Neuronal stem cell (in vitro differentiated cells): ENCODE measurements around the gene MACROD1.

Experiments used
- DNase-seq: peaks from one replicate; pipeline ENCODE4 v3.0.0-alpha.2; 2013; ENCODE audit warnings: low spot score
- H2AFZ ChIP-seq: one replicate; pipeline ENCODE4 v1.6.1; 2013; ENCODE audit warnings: mild to moderate bottlenecking, low read length, inconsistent platforms
- H2AK5ac ChIP-seq: 2 replicates; pipeline ENCODE4 v1.6.1; 2013; ENCODE audit warnings: low read depth, mild to moderate bottlenecking, inconsistent platforms, low read length, moderate library complexity, mixed read lengths
- H2BK120ac ChIP-seq: 2 replicates; pipeline ENCODE4 v1.6.1; 2013; ENCODE audit warnings: low read depth, mild to moderate bottlenecking, inconsistent platforms, low read length, moderate library complexity, mixed read lengths
- H2BK12ac ChIP-seq: one replicate; pipeline ENCODE4 v1.6.1; 2013; ENCODE audit warnings: low read length, inconsistent platforms
- H2BK15ac ChIP-seq: 2 replicates; pipeline ENCODE4 v1.6.1; 2013; ENCODE audit warnings: mild to moderate bottlenecking, low read length, inconsistent platforms, mixed read lengths
- H2BK5ac ChIP-seq: one replicate; pipeline ENCODE4 v1.6.1; 2013; ENCODE audit warnings: inconsistent platforms, mild to moderate bottlenecking, low read length, moderate library complexity
- H3K14ac ChIP-seq: one replicate; pipeline ENCODE4 v1.6.1; 2013; ENCODE audit warnings: low read length, inconsistent platforms
- H3K18ac ChIP-seq: 2 replicates; pipeline ENCODE4 v1.6.1; 2013; ENCODE audit warnings: low read length, inconsistent platforms
- H3K23ac ChIP-seq: 2 replicates; pipeline ENCODE4 v1.6.1; 2013; ENCODE audit warnings: low read depth, mild to moderate bottlenecking, mixed read lengths, low read length, inconsistent platforms; ENCODE audit not compliant: poor library complexity
- H3K27ac ChIP-seq: replicated peaks from 3 replicates; pipeline ENCODE4 v1.5.1; 2013; ENCODE audit warnings: low read length, inconsistent platforms
- H3K27me3 ChIP-seq, 3 experiments: 2 replicates each; pipeline ENCODE4 v1.6.1; 2013; ENCODE audit warnings: low read length in 3 of 3, mild to moderate bottlenecking in 2 of 3, inconsistent platforms in 1 of 3, low read depth in 1 of 3, mixed read lengths in 1 of 3, moderate library complexity in 1 of 3; ENCODE audit not compliant: control insufficient read depth in 3 of 3, insufficient read depth in 3 of 3
- H3K36me3 ChIP-seq, 2 donors: replicated peaks in 1 of 2; 2 replicates each; pipeline ENCODE4 v1.6.1; 2013; ENCODE audit warnings: low read length in 2 of 2; ENCODE audit not compliant: control insufficient read depth in 2 of 2, insufficient read depth in 2 of 2
- H3K4ac ChIP-seq: 2 replicates; pipeline ENCODE4 v1.6.1; 2013; ENCODE audit warnings: inconsistent platforms, mild to moderate bottlenecking, low read length, moderate library complexity
- H3K4me1 ChIP-seq, 2 donors: 1 replicate in 1 of 2; 2 replicates in 1 of 2; pipeline ENCODE4 v1.6.1; 2013; ENCODE audit warnings: low read length in 2 of 2, low read depth in 1 of 2; ENCODE audit not compliant: control insufficient read depth in 2 of 2, insufficient read depth in 1 of 2
- H3K4me2 ChIP-seq: one replicate; pipeline ENCODE4 v1.6.1; 2013; ENCODE audit warnings: mild to moderate bottlenecking, low read length, inconsistent platforms; ENCODE audit not compliant: insufficient read depth, poor library complexity, severe bottlenecking
- H3K4me3 ChIP-seq, 2 donors: 2 replicates each; pipeline ENCODE4 v1.5.1; 2013; ENCODE audit warnings: low read length in 2 of 2, mild to moderate bottlenecking in 2 of 2, inconsistent platforms in 1 of 2, moderate library complexity in 1 of 2
- H3K79me1 ChIP-seq: one replicate; pipeline ENCODE4 v1.6.1; 2013; ENCODE audit warnings: low read depth, mild to moderate bottlenecking, inconsistent platforms, low read length, moderate library complexity
- H3K9ac ChIP-seq: one replicate; pipeline ENCODE4 v1.6.1; 2013; ENCODE audit warnings: mild to moderate bottlenecking, low read depth, low read length, inconsistent platforms; ENCODE audit not compliant: poor library complexity
- H3K9me3 ChIP-seq, 2 donors: replicated peaks in 1 of 2; 2 replicates each; pipeline versions ENCODE3 to v1.6.1; 2013; ENCODE audit warnings: low read length in 2 of 2, mild to moderate bottlenecking in 2 of 2, inconsistent platforms in 1 of 2, low read depth in 1 of 2, mixed read lengths in 1 of 2, moderate library complexity in 1 of 2; ENCODE audit not compliant: control insufficient read depth in 2 of 2, insufficient read depth in 1 of 2
- H4K8ac ChIP-seq: one replicate; pipeline ENCODE4 v1.6.1; 2013; ENCODE audit warnings: low read depth, mild to moderate bottlenecking, inconsistent platforms, low read length, moderate library complexity
- H4K91ac ChIP-seq: one replicate; pipeline ENCODE4 v1.6.1; 2013; ENCODE audit warnings: low read length, low read depth, mild to moderate bottlenecking, inconsistent platforms; ENCODE audit not compliant: poor library complexity
- WGBS, 2 donors: extraction: QIAGEN DNeasy Blood & Tissue Kit; methylation state at CpG; one replicate each; pipeline ENCODE4 v1.1.7; 2013; ENCODE audit warnings: missing lambda C conversion rate in 2 of 2, mixed read lengths in 1 of 2; ENCODE audit not compliant: insufficient read length in 2 of 2, insufficient replicate concordance in 1 of 2; ENCODE audit errors: extremely low coverage in 2 of 2; 5-methylcytosine and 5-hydroxymethylcytosine counted together

MACROD1 gene

DNA sequence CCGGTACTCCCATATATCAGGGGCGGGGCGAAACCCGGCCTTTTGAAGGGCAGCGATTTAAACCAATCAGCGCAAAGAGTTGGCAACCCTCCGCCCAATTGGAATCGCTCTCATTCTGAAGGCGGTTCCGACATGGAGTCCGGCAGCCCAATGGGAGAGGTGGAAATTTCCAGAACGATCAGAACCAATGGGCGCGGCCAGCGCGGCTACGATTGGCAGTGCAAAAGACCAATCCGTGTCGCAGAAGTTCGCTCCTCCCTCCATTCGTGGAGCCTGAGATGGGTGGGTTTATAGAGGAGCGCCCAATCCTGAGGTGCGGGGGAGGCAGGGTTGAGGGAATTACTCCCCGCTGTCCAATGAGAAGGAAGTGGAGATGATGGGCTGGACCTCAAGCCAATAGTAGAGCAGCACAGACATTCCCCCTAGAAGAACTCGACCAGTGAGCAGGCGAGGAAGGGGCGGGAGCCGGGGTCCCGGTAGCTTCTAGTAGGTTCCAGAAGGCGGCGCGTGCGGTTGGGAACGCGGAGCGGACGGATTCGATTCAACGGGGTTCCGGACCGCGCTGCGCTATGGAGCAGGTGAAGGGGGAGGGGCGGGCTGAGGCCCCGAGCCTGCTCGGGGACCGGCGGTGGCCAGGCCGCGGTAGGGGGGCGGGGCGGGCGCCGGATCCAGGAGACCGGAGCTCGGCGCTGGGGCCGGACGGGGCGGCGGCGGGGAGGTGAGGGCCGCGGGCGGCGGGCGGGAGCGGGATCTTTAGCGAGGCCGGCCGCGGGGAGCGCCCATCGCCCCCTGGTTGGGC lies 20.0 kb upstream of the MACROD1 start, which contains the start of gene STIP1:
TSS of gene STIP1 (plus strand) at position 479 of the 799 bp plus-strand sequence. CDS start at position 570, 91 bp downstream.
- H2BK12ac ChIP-seq: no peak within 1 kb of the TSS
- no CpG with 5 or more reads among the region's 74 CpGs for WGBS, 2 donors
- no peak within 1 kb of the TSS for H3K4ac ChIP-seq

DNA sequence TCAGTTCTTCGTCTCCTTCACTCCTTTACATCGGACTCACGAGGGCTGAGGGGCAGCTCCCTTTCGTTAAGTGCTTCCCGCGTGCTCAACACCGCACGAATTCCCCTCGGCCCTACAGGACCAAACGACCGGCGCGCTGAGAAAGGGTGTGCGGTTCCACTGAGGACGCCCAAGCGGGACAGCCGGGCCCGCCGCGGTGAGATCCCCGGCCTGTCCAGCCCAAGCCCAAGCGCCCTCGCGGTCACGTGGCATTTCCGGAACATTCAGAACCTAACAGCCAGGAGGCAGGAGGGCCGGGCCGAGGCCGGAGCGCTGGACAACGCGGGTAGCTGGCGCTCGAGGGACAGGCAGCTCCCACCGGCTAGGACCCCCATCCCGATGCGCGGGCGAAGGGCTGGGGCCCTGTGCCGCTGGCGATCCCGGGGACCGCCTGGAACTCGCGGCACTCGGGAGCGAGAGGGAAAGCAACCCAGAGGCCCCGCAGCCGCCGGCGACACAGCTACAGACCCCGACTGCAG lies 19.3 kb upstream of the MACROD1 start:
- DNase-seq: no peak
- H3K4me2 ChIP-seq: peak overlapping the region; percentile 89

More for the DNA sequence above, 20.0 kb upstream of the MACROD1 start, which contains the start of gene STIP1:
- no peak within 1 kb of the TSS for H3K14ac ChIP-seq
- peak; percentile 100 for DNase-seq
- H2BK15ac ChIP-seq: no peak within 1 kb of the TSS
- H2BK5ac ChIP-seq: peak within 1 kb of the TSS; percentile 57
- peak within 1 kb of the TSS; percentile 85 for H2AK5ac ChIP-seq
- peak within 1 kb of the TSS; percentile 94 for H3K9ac ChIP-seq
- H3K18ac ChIP-seq: peak within 1 kb of the TSS; percentile 96
- peak within 1 kb of the TSS; percentile 45 for H2BK120ac ChIP-seq
- peaks cover 10 to 15% of the 10 kb centered on the region in 2 donors for H3K4me1 ChIP-seq
- H3K23ac ChIP-seq: peak within 1 kb of the TSS; percentile 57
- peak within 1 kb of the TSS; percentile 89 for H3K4me2 ChIP-seq
- peaks cover 3% of the 10 kb centered on the region for H3K79me1 ChIP-seq
- peaks cover 5 to 17% of the 10 kb centered on the region in 2 donors for H3K36me3 ChIP-seq
- H3K9me3 ChIP-seq: peaks cover 0 to 2% of the 10 kb centered on the region in 2 donors
- peak within 1 kb of the TSS; percentile 67 for H2AFZ ChIP-seq
- peak within 1 kb of the TSS; percentile 85 for H3K27ac ChIP-seq
- H3K27me3 ChIP-seq: no peaks in the 10 kb centered on the region
- no peak within 1 kb of the TSS for H4K8ac ChIP-seq
- peak within 1 kb of the TSS; percentile 88 to 92 for H3K4me3 ChIP-seq
- H4K91ac ChIP-seq: no peak within 1 kb of the TSS

DNA sequence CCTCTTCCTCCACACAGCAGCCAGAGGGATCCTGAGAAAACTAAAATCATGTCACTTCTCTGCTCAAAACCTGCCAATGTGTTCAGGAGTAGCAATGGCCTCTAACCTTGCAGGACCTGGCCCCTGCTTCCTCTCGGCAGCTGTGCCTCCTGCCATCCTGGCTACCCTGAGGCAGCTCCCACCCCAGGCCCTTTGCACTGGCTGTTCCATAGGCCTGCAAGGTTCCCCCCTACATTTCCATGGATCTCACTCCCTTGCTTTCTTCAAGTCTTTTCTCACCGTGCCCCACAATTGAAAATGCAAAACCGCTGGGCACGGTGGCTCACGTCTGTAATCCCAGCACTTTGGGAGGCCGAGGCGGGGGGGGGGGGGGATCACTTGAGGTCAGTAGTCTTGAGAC lies 18.0 kb upstream of the MACROD1 start:
- no peak overlapping the region for H2BK5ac ChIP-seq
- DNase-seq: no peak
- no peak overlapping the region for H4K8ac ChIP-seq
- no peak overlapping the region for H3K18ac ChIP-seq
- no peak overlapping the region for H3K23ac ChIP-seq
- H2BK12ac ChIP-seq: no peak overlapping the region
- H3K36me3 ChIP-seq: peaks cover 0 to 5% of the 10 kb centered on the region in 2 donors
- H3K4me3 ChIP-seq: peak overlapping the region in 1 of 2 donors; percentile 92
- WGBS, 2 donors: no CpG with 5 or more reads among the region's 7 CpGs
- no peaks in the 10 kb centered on the region for H3K27me3 ChIP-seq
- peaks cover 3% of the 10 kb centered on the region for H3K79me1 ChIP-seq
- no peak overlapping the region for H3K9ac ChIP-seq
- H2BK15ac ChIP-seq: no peak overlapping the region
- H2AK5ac ChIP-seq: no peak overlapping the region
- H3K4me2 ChIP-seq: no peak overlapping the region
- H2AFZ ChIP-seq: no peak overlapping the region
- no peak overlapping the region for H4K91ac ChIP-seq
- H3K14ac ChIP-seq: no peak overlapping the region
- H2BK120ac ChIP-seq: no peak overlapping the region
- H3K9me3 ChIP-seq: peaks cover 0 to 2% of the 10 kb centered on the region in 2 donors
- H3K4me1 ChIP-seq: peaks cover 10 to 16% of the 10 kb centered on the region in 2 donors
- H3K27ac ChIP-seq: no peak overlapping the region
- no peak overlapping the region for H3K4ac ChIP-seq

More for the DNA sequence above, 19.3 kb upstream of the MACROD1 start:
- Histone ChIP-seq H4K91ac (no peak overlapping the region), H3K27me3 (no peaks in the 10 kb centered on the region), H3K36me3 (peaks cover 5 to 10% of the 10 kb centered on the region in 2 donors), H3K9me3 (peaks cover 0 to 2% of the 10 kb centered on the region in 2 donors), H3K9ac (peak overlapping the region; percentile 94), H3K14ac (no peak overlapping the region), H2BK12ac (no peak overlapping the region), H2AK5ac (no peak overlapping the region), H3K23ac (peak overlapping the region; percentile 57), H3K79me1 (peaks cover 3% of the 10 kb centered on the region), H2AFZ (peak overlapping the region; percentile 67), H3K4me1 (peaks cover 10 to 16% of the 10 kb centered on the region in 2 donors), H2BK120ac (peak overlapping the region; percentile 45), H4K8ac (no peak overlapping the region), H3K4ac (no peak overlapping the region), H3K27ac (peak overlapping the region; percentile 85), H3K4me3 (peak overlapping the region; percentile 88 to 92), H3K18ac (peak overlapping the region; percentile 96), H2BK5ac (no peak overlapping the region), H2BK15ac (no peak overlapping the region)
- WGBS, 2 donors: no CpG with 5 or more reads among the region's 52 CpGs
